A673 (cell line): Measurements from ENCODE around the gene GPHN.

Experiments
- CTCF ChIP-seq: fragments of 300-800, 200-600 bp; sonication (generic); conservative IDR thresholded peaks from 2 replicates; pipeline ENCODE4 v1.5.1; 2017; ENCODE audit warnings: low read depth, mild to moderate bottlenecking, antibody characterized with exemption, low read length, moderate library complexity, mixed read lengths
- EZH2 ChIP-seq: fragments of 200-600 bp; sonication (generic); IDR thresholded peaks from 2 replicates; pipeline ENCODE4 v1.6.1; 2017; ENCODE audit warnings: borderline replicate concordance, low read depth, mild to moderate bottlenecking, mixed read lengths, antibody characterized with exemption, low read length; ENCODE audit not compliant: poor library complexity, severe bottlenecking

- TF ChIP-seq EZH2 (no peak), CTCF (no peak)
Observed at GRCh38 chr14:67167420-67168109, 659.6 kb downstream of the GPHN start.
